HG02588 (cell line): ENCODE measurements around the gene ATP4A.
"Not testable (repeated sequence)": the region's sequence is repeated elsewhere in the genome, so short reads cannot be mapped to it uniquely, and the experiment has no call there.

Source experiments
- ATAC-seq: cut with Tn5 transposase; IDR thresholded peaks from one replicate; pipeline ENCODE4 v1.9.1; 2021; ENCODE audit warnings: mild to moderate bottlenecking, moderate library complexity; ENCODE audit not compliant: unreplicated experiment

ATP4A gene

GRCh38 chr19:35563207-35563829 is at the start of gene ATP4A:
ATP4A (minus strand) TSS chr19:35563658; CDS start chr19:35563629, 29 bp downstream.
- ATAC-seq, result no peak

GRCh38 chr19:35612559-35613321 is 49.3 kb upstream of the ATP4A start, which contains the start of gene HAUS5:
HAUS5 (plus strand) TSS chr19:35612735; CDS start chr19:35612795, 60 bp downstream.
- ATAC-seq, result peak; percentile 80

GRCh38 chr19:35612224-35612558 is 48.7 kb upstream of the ATP4A start:
- no peak for ATAC-seq

GRCh38 chr19:35609851-35610353 is 46.4 kb upstream of the ATP4A start:
- ATAC-seq, result no peak

GRCh38 chr19:35608251-35608650 is 44.8 kb upstream of the ATP4A start:
- ATAC-seq, result no peak

- ATAC-seq, result no peak
These were observed 44.2 kb upstream of the ATP4A start for GRCh38 chr19:35607661-35608060.

GRCh38 chr19:35607170-35607569 is 43.7 kb upstream of the ATP4A start:
- not testable (repeated sequence) for ATAC-seq

GRCh38 chr19:35604436-35604835 is 41.0 kb upstream of the ATP4A start:
- ATAC-seq, result not testable (repeated sequence)

GRCh38 chr19:35601971-35602370 is 38.5 kb upstream of the ATP4A start:
- no peak for ATAC-seq

GRCh38 chr19:35596366-35596999 is 33.0 kb upstream of the ATP4A start:
- ATAC-seq, result no peak

GRCh38 chr19:35595928-35596327 is 32.5 kb upstream of the ATP4A start:
- ATAC-seq, result no peak

- ATAC-seq, result not testable (repeated sequence)
These were observed 31.6 kb upstream of the ATP4A start for GRCh38 chr19:35595026-35595425.

- ATAC-seq, result no peak
These were observed 28.8 kb upstream of the ATP4A start for GRCh38 chr19:35592226-35592625.

- ATAC-seq, result no peak
These were observed 27.4 kb upstream of the ATP4A start for GRCh38 chr19:35590875-35591274.

- no peak for ATAC-seq
These were observed 23.9 kb upstream of the ATP4A start for GRCh38 chr19:35587321-35587720.

GRCh38 chr19:35585848-35586247 is 22.4 kb upstream of the ATP4A start, which contains the start of gene PMIS2:
PMIS2 (plus strand) TSS chr19:35586173; CDS start chr19:35586260, 87 bp downstream.
- ATAC-seq, result no peak

GRCh38 chr19:35582760-35583159 is 19.3 kb upstream of the ATP4A start:
- ATAC-seq, result no peak

GRCh38 chr19:35578707-35579106 is 15.2 kb upstream of the ATP4A start:
- ATAC-seq, result no peak

- no peak for ATAC-seq
These were observed 14.5 kb upstream of the ATP4A start for GRCh38 chr19:35577918-35578317.

GRCh38 chr19:35571406-35571965 is 8.0 kb upstream of the ATP4A start:
- ATAC-seq, result no peak

GRCh38 chr19:35569281-35569781 is 5.9 kb upstream of the ATP4A start:
- ATAC-seq, result no peak
